Loucy (cell line): ENCODE measurements around the gene SLC16A13.

Experiments used
- H2AFZ ChIP-seq: fragments of 200-600 bp; sonication (generic); 2 replicates; pipeline ENCODE4 v1.6.0; 2016; ENCODE audit warnings: antibody characterized with exemption, mild to moderate bottlenecking, low read length, moderate library complexity
- H3F3A ChIP-seq: fragments of 200-600 bp; 2 replicates; pipeline ENCODE4 v1.6.0; 2016; ENCODE audit warnings: antibody characterized with exemption, low read depth, mild to moderate bottlenecking
- H3K27me3 ChIP-seq: fragments of 200-600 bp; sonication (generic); 2 replicates; pipeline ENCODE4 v1.6.1; 2014; ENCODE audit warnings: low read length, mild to moderate bottlenecking; ENCODE audit not compliant: insufficient read depth, poor library complexity, severe bottlenecking
- H3K36me3 ChIP-seq: fragments of 200-600 bp; sonication (generic); 2 replicates; pipeline ENCODE4 v1.6.1; 2016; ENCODE audit warnings: low read length; ENCODE audit not compliant: insufficient read depth
- H3K4me1 ChIP-seq: fragments of 200-600 bp; sonication (generic); 2 replicates; pipeline ENCODE4 v1.5.1; 2014; ENCODE audit warnings: low read length, mild to moderate bottlenecking; ENCODE audit not compliant: insufficient read depth, poor library complexity, severe bottlenecking
- H3K4me2 ChIP-seq: fragments of 200-600 bp; sonication (generic); 2 replicates; pipeline ENCODE4 v1.6.0; 2014; ENCODE audit warnings: antibody characterized with exemption, low read length, low read depth, mild to moderate bottlenecking; ENCODE audit not compliant: poor library complexity, severe bottlenecking
- H3K4me3 ChIP-seq: fragments of 200-600 bp; sonication (generic); 2 replicates; pipeline ENCODE4 v1.5.1; 2014; ENCODE audit warnings: low read length, mild to moderate bottlenecking, mixed read lengths; ENCODE audit not compliant: poor library complexity, severe bottlenecking
- H3K79me2 ChIP-seq: fragments of 200-600 bp; sonication (generic); 2 replicates; pipeline ENCODE4 v1.6.1; 2014; ENCODE audit warnings: low read length; ENCODE audit not compliant: insufficient read depth
- H3K9ac ChIP-seq: fragments of 200-600 bp; sonication (generic); 2 replicates; pipeline ENCODE4 v1.6.0; 2014; ENCODE audit warnings: mild to moderate bottlenecking, low read depth, low read length, moderate library complexity; ENCODE audit not compliant: poor library complexity, severe bottlenecking
- H3K9me2 ChIP-seq: fragments of 200-600 bp; sonication (generic); replicated peaks from 2 replicates; pipeline ENCODE4 v1.6.1; 2016; ENCODE audit warnings: low read depth, low read length, mixed read lengths
- H3K9me3 ChIP-seq: fragments of 200-600 bp; sonication (generic); 2 replicates; pipeline ENCODE4 v1.6.1; 2014; ENCODE audit warnings: mild to moderate bottlenecking, antibody characterized with exemption, low read length, low read depth; ENCODE audit not compliant: insufficient read depth
- H4K20me1 ChIP-seq: fragments of 200-600 bp; sonication (generic); 2 replicates; pipeline ENCODE4 v1.6.0; 2014; ENCODE audit warnings: antibody characterized with exemption, low read length, mild to moderate bottlenecking; ENCODE audit not compliant: insufficient read depth, poor library complexity, severe bottlenecking
- CTCF ChIP-seq: fragments of 200-600 bp; sonication (generic); conservative IDR thresholded peaks from 2 replicates; pipeline ENCODE4 v1.5.1; 2014; ENCODE audit warnings: mild to moderate bottlenecking, antibody characterized with exemption, low read length
- EZH2phosphoT487 ChIP-seq: fragments of 200-600 bp; IDR thresholded peaks from 2 replicates; pipeline ENCODE4 v1.6.1; 2018; ENCODE audit warnings: antibody characterized with exemption, mild to moderate bottlenecking, moderate library complexity, borderline replicate concordance

The SLC16A13 gene

GRCh38 chr17:7080456-7081041 is 44.7 kb downstream of the SLC16A13 start:
- no peak overlapping the region for H3K4me2 ChIP-seq

GRCh38 chr17:7081341-7082062 is 45.7 kb downstream of the SLC16A13 start:
- peaks cover 4% of the 10 kb centered on the region for H3K4me1 ChIP-seq
- H3K9ac ChIP-seq, result no peak overlapping the region
- H3K27me3 ChIP-seq, result no peaks in the 10 kb centered on the region
- H3K79me2 ChIP-seq, result no peaks in the 10 kb centered on the region
- H2AFZ ChIP-seq, result no peak overlapping the region
- H3K4me2 ChIP-seq, result peak overlapping the region; percentile 34
- H3K9me2 ChIP-seq, result no peaks in the 10 kb centered on the region
- no peak overlapping the region for H3K4me3 ChIP-seq
- no peaks in the 10 kb centered on the region for H4K20me1 ChIP-seq
- H3K36me3 ChIP-seq, result no peaks in the 10 kb centered on the region
- no peak for TF ChIP-seq EZH2phosphoT487
- H3K9me3 ChIP-seq, result no peaks in the 10 kb centered on the region
- no peaks in the 10 kb centered on the region for H3F3A ChIP-seq

More at GRCh38 chr17:7080456-7081041, 44.7 kb downstream of the SLC16A13 start:
- Histone ChIP-seq H4K20me1 (no peaks in the 10 kb centered on the region), H3K27me3 (no peaks in the 10 kb centered on the region), H3K9me3 (no peaks in the 10 kb centered on the region), H3K4me3 (no peak overlapping the region), H3K36me3 (no peaks in the 10 kb centered on the region), H3K9ac (no peak overlapping the region), H3K9me2 (no peaks in the 10 kb centered on the region), H3K4me1 (peaks cover 4% of the 10 kb centered on the region), H3F3A (no peaks in the 10 kb centered on the region), H3K79me2 (no peaks in the 10 kb centered on the region), H2AFZ (no peak overlapping the region)
- no peak for TF ChIP-seq EZH2phosphoT487
- no peak for TF ChIP-seq CTCF

- TF ChIP-seq EZH2phosphoT487 (no peak), CTCF (no peak)
- Histone ChIP-seq H3K9me2 (no peaks in the 10 kb centered on the region), H2AFZ (no peak overlapping the region), H3K9me3 (no peaks in the 10 kb centered on the region), H3K9ac (no peak overlapping the region), H3K4me1 (peaks cover 4% of the 10 kb centered on the region), H3K36me3 (no peaks in the 10 kb centered on the region), H3F3A (no peaks in the 10 kb centered on the region), H3K79me2 (no peaks in the 10 kb centered on the region), H3K4me3 (no peak overlapping the region), H4K20me1 (no peaks in the 10 kb centered on the region), H3K27me3 (no peaks in the 10 kb centered on the region), H3K4me2 (no peak overlapping the region)
Measured at GRCh38 chr17:7083592-7083991, 47.8 kb downstream of the SLC16A13 start.
